Gastroesophageal sphincter (tissue), 4 donors: Measurements from ENCODE around the gene VPS13D. TPM values are rescaled to one million over a fixed set of nuclear protein-coding genes. Genes with fewer than 3 reads are reported as not detected.
A peak's percentile ranks its signal among the peaks of the same experiment; 100 is the strongest.

Experiments
- ATAC-seq: fragments of 150-250 bp; one replicate; pipeline ENCODE4 v1.9.1; 2016; ENCODE audit warnings: mild to moderate bottlenecking, moderate library complexity
- H3K27ac ChIP-seq, 4 donors: fragments of 200-600 bp; sonication (generic) in 3 of 4; 1 replicate in 3 of 4; 2 replicates in 1 of 4; pipeline ENCODE4 v1.5.1; 2016 to 2019
- H3K27me3 ChIP-seq: fragments of 200-600 bp; sonication (generic); one replicate; pipeline ENCODE4 v1.5.1; 2019
- H3K36me3 ChIP-seq, 2 donors: fragments of 200-600 bp; sonication (generic); one replicate each; pipeline ENCODE4 v1.5.1; 2019; ENCODE audit warnings: control low read depth in 1 of 2
- H3K4me1 ChIP-seq, 3 donors: fragments of 200-600 bp; sonication (generic); 1 replicate in 2 of 3; 2 replicates in 1 of 3; pipeline ENCODE4 v1.5.1; 2016 to 2019; ENCODE audit warnings: control low read depth in 2 of 3
- H3K4me3 ChIP-seq, 2 donors: fragments of 200-600 bp; sonication (generic); one replicate each; pipeline ENCODE4 v1.5.1; 2019; ENCODE audit warnings: mild to moderate bottlenecking in 1 of 2, moderate library complexity in 1 of 2
- H3K9me3 ChIP-seq, 3 donors: fragments of 200-600 bp; sonication (generic); one replicate each; pipeline ENCODE4 v1.5.1; 2017 to 2019; ENCODE audit warnings: control low read depth in 2 of 3
- EP300 ChIP-seq: sonication (generic); formaldehyde crosslinking; IDR thresholded peaks from one replicate; pipeline ENCODE4 v1.6.1; 2017; ENCODE audit warnings: antibody characterized with exemption, mild to moderate bottlenecking
- POLR2A ChIP-seq, 2 donors: fragments of 450-650 bp; IDR thresholded peaks; one replicate each; pipeline ENCODE4 v1.6.1; 2017; ENCODE audit warnings: antibody characterized with exemption in 2 of 2, mild to moderate bottlenecking in 2 of 2, moderate library complexity in 1 of 2
- POLR2AphosphoS5 ChIP-seq: sonication (generic); formaldehyde crosslinking; IDR thresholded peaks from one replicate; pipeline ENCODE4 v1.6.1; 2017; ENCODE audit warnings: antibody characterized with exemption
- WGBS, 2 donors: methylation state at CpG; one replicate each; pipeline ENCODE4 v1.1.5; 2018; ENCODE audit warnings: low coverage in 1 of 2; 5-methylcytosine and 5-hydroxymethylcytosine counted together
- total RNA-seq, 4 donors: library from RNA; depleted of rRNA; stranded (reverse); fragments of >200 nt; gene quantifications; one replicate each; pipeline ENCODE4 v1.1.0, GENCODE V29; 2016
- TF ChIP-seq, protein P1 (sequence below), 4 experiments: fragments of 200-600 bp in 2 of 4; fragments of 450-650 bp in 2 of 4; sonication (generic) in 1 of 4; IDR thresholded peaks; one replicate each; pipeline ENCODE4 v1.5.1; 2017 to 2019; ENCODE audit warnings: antibody characterized with exemption in 4 of 4, mild to moderate bottlenecking in 2 of 4, moderate library complexity in 2 of 4

VPS13D gene
- total RNA-seq, 4 donors from 2014 or later = 62.3 to 95.5 (median 81.5) TPM

DNA sequence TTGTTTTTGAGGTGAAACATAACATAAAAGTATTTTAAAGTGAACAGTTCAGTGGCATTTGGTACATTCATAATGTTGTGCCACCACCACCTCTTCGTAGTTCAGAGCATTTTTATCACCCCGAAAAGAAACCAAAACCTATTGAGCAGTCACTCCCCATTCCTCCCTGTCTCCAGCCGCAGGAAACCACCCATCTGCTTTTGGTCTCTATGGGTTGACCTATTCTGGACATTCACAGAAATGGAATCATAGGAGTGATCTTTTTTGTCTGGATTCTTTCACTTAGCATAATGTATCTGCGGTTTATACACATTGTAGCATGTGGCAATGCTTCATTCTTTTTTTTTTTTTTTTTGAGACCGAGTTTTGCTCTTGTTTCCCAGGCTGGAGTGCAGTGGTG is 141.2 kb downstream of the VPS13D start:
- Histone ChIP-seq H3K4me3 (no peak overlapping the region), H3K4me1 (peaks cover 0 to 32% (median 2%) of the 10 kb centered on the region in 3 donors), H3K9me3 (no peaks in the 10 kb centered on the region), H3K27ac (peak overlapping the region in 2 of 4 donors; percentile 56 to 59), H3K27me3 (no peaks in the 10 kb centered on the region), H3K36me3 (peaks cover 0 to 52% of the 10 kb centered on the region in 2 donors)
- 76 to 85% methylated on average over 4 to 5 of the region's 5 CpGs for WGBS, 2 donors
- TF ChIP-seq, protein P1, sequence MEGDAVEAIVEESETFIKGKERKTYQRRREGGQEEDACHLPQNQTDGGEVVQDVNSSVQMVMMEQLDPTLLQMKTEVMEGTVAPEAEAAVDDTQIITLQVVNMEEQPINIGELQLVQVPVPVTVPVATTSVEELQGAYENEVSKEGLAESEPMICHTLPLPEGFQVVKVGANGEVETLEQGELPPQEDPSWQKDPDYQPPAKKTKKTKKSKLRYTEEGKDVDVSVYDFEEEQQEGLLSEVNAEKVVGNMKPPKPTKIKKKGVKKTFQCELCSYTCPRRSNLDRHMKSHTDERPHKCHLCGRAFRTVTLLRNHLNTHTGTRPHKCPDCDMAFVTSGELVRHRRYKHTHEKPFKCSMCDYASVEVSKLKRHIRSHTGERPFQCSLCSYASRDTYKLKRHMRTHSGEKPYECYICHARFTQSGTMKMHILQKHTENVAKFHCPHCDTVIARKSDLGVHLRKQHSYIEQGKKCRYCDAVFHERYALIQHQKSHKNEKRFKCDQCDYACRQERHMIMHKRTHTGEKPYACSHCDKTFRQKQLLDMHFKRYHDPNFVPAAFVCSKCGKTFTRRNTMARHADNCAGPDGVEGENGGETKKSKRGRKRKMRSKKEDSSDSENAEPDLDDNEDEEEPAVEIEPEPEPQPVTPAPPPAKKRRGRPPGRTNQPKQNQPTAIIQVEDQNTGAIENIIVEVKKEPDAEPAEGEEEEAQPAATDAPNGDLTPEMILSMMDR (IDR thresholded peaks at IDR 0.05) = no peak
- TF ChIP-seq POLR2A (IDR thresholded peaks at IDR 0.05) = no peak
- no peak for ATAC-seq

DNA sequence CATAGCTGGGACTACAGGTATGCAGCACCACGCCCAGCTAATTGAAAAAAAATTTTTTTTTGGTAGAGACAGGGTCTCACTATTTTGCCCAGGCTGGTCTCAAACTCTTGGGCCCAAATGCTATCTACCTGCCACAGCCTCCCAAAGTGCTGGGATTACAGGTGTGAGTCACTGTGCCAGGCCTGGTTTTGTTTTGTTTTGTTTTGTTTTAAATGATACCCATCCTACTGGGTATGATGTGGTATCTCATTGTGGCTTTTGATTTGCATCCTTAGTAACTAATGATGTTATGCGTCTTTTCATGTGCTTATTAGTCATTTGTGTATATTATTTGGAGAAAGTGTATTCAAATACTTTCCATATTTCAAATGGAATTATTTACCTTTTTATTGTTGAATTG is 142.3 kb downstream of the VPS13D start:
- H3K4me3 ChIP-seq = no peak overlapping the region
- H3K27ac ChIP-seq = no peak overlapping the region
- H3K36me3 ChIP-seq = peaks cover 0 to 58% of the 10 kb centered on the region in 2 donors
- ATAC-seq = no peak
- H3K9me3 ChIP-seq = no peaks in the 10 kb centered on the region
- H3K4me1 ChIP-seq = peaks cover 0 to 41% (median 2%) of the 10 kb centered on the region in 3 donors
- TF ChIP-seq, protein P1 (IDR thresholded peaks at IDR 0.05) = no peak
- no peak for TF ChIP-seq EP300
- no peak for TF ChIP-seq POLR2AphosphoS5
- TF ChIP-seq POLR2A (IDR thresholded peaks at IDR 0.05) = no peak
- 73% methylated on average over 1 to 2 of the region's 2 CpGs for WGBS, 2 donors
- no peaks in the 10 kb centered on the region for H3K27me3 ChIP-seq

DNA sequence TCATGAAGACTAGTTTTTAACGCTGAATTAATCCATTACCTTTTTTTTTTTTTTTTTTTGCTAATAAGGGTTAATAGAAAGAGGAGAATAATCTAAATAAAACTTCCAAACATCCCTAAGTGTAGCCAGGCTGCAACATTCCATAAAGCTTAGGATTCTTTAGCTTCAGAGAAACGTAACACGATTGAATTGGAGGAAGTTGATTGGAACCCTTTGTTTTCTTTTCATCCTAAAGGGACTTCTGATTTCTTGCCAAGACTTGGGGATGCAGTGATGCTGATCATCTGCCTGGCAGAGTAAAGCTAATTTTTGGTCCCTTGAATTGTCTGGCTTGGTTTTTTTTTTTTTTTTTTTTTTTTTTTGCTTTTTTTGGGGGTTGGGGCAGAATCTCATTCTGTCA is 142.9 kb downstream of the VPS13D start:
- Histone ChIP-seq H3K9me3 (no peaks in the 10 kb centered on the region), H3K4me3 (no peak overlapping the region), H3K36me3 (peaks cover 0 to 59% of the 10 kb centered on the region in 2 donors), H3K4me1 (peaks cover 0 to 41% (median 2%) of the 10 kb centered on the region in 3 donors), H3K27me3 (no peaks in the 10 kb centered on the region), H3K27ac (no peak overlapping the region)
- no peak for ATAC-seq
- TF ChIP-seq, protein P1 (IDR thresholded peaks at IDR 0.05) = no peak
- TF ChIP-seq POLR2AphosphoS5 = no peak
- no peak for TF ChIP-seq POLR2A (IDR thresholded peaks at IDR 0.05)
- no peak for TF ChIP-seq EP300
- 37 to 66% methylated on average over 3 of the region's 3 CpGs for WGBS, 2 donors

DNA sequence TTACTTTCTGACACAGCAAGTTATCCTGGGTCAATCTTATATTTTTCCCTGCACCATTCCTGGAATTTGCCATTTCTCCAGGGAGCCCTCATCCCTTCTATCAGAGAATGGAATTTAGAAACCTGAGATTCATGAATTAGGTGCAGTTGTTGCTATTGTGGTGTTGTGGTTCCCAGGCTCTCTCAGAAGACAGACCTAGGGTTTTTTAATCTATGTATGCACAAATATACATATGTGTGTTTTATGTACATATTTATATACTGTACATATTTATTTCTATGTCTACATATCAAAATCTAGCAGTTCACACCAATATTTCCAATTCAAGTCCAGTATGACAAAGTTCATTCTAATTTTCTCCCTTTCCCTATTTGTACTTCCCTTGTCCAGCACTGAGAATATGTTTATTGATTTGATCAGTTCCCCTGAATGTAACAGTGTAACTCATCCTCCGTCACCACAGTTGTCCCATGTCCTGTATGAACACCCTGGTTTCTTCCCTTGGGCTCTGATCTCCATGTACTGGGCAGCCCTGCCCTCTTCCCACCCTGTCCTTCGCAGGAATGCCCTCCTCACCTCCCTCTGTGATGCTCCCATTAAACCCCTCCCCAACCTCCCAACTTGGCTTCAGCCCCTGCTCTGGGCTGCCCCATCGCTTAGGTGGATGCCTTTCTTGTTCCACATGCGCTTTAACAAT is 145.5 kb downstream of the VPS13D start:
- no peaks in the 10 kb centered on the region for H3K27me3 ChIP-seq
- no peak overlapping the region for H3K4me3 ChIP-seq
- peaks cover 2 to 26% (median 2%) of the 10 kb centered on the region in 3 donors for H3K4me1 ChIP-seq
- 91 to 93% methylated on average over 4 of the region's 4 CpGs for WGBS, 2 donors
- no peaks in the 10 kb centered on the region for H3K9me3 ChIP-seq
- H3K27ac ChIP-seq = no peak overlapping the region
- TF ChIP-seq EP300 (no peak), POLR2A (IDR thresholded peaks at IDR 0.05) (no peak), POLR2AphosphoS5 (no peak)
- TF ChIP-seq, protein P1 (IDR thresholded peaks at IDR 0.05) = no peak
- H3K36me3 ChIP-seq = peaks cover 0 to 70% of the 10 kb centered on the region in 2 donors
- no peak for ATAC-seq
